ENCODE data around the gene MSRB3. TPM values are rescaled to one million over a fixed set of nuclear protein-coding genes. Genes with fewer than 3 reads are reported as not detected.
"Not testable (repeated sequence)": the region's sequence is repeated elsewhere in the genome, so short reads cannot be mapped to it uniquely, and the experiment has no call there.

Gene MSRB3
- total and polyA plus RNA-seq, 8 donors = 21.7 to 50.5 (median 28.1) TPM

- ATAC-seq = no peak
- intact Hi-C loops (cut with DNase I) = no loop called here
Observed at GRCh38 chr12:65444996-65445395, 166.5 kb downstream of the MSRB3 start.

DNA sequence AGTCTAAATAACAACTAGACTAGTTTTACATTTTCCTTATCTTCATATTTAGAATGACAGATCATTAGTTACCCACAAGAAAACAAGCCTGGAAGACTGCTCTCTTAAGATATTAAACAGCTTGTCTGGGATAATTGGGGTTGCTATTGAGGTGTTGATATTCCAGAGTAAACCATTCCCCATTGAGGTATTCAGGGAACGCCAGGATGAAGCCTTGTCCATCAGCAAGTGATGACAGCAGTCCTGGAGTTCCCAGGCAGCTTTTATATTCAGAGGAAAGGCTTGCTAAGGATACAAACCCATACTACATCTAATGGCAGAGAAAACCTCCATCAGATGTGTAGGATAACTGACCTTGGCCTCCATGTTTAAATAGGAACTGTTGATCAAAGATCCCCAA, 168.4 kb downstream of the MSRB3 start:
- Histone ChIP-seq H3K27ac (no peak overlapping the region), H3K36me3 (no peaks in the 10 kb centered on the region), H3K4me3 (no peak overlapping the region), H3K9me3 (no peaks in the 10 kb centered on the region), H3K27me3 (no peaks in the 10 kb centered on the region), H3K4me1 (peaks cover 0 to 8% of the 10 kb centered on the region in 2 donors)
- intact Hi-C loops (cut with DNase I) = no loop called here
- TF ChIP-seq CTCF (IDR thresholded peaks at IDR 0.05) = no peak
- DNase-seq (no peak), ATAC-seq (no peak)

More at GRCh38 chr12:65444996-65445395, 166.5 kb downstream of the MSRB3 start:
- no peak overlapping the region for H3K27ac ChIP-seq
- no peaks in the 10 kb centered on the region for H3K9me3 ChIP-seq
- no peaks in the 10 kb centered on the region for H3K27me3 ChIP-seq
- peaks cover 0 to 7% of the 10 kb centered on the region in 2 donors for H3K4me1 ChIP-seq
- TF ChIP-seq CTCF (IDR thresholded peaks at IDR 0.05) = no peak
- no peaks in the 10 kb centered on the region for H3K36me3 ChIP-seq
- H3K4me3 ChIP-seq = no peak overlapping the region
- no peak for DNase-seq

DNA sequence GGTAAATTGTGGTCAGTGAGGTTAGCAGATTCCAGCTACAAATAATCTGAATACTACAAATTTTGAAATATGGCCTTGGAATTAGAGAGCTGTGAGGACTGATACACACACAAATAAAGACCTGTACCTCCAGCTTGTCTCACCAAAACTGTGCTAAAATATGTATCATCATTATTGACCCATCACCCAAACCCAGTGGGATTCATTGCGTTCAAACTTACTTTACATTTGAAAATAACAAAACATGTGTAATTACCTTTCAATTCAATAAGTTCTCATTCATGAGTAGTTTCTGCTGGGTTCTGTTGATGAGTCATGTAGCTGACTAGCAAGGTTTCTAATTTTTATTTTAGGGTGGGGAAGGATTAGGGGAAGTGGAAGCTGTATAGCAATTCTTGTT, 170.9 kb downstream of the MSRB3 start:
- intact Hi-C loops (cut with DNase I) = no loop called here
- H3K36me3 ChIP-seq = peaks cover 0 to 10% of the 10 kb centered on the region in 2 donors
- H3K4me3 ChIP-seq = no peak overlapping the region
- no peak for DNase-seq
- H3K27ac ChIP-seq = no peak overlapping the region
- no peak for ATAC-seq
- H3K9me3 ChIP-seq = no peaks in the 10 kb centered on the region
- TF ChIP-seq CTCF (IDR thresholded peaks at IDR 0.05) = no peak
- H3K27me3 ChIP-seq = no peaks in the 10 kb centered on the region
- peaks cover 0 to 8% of the 10 kb centered on the region in 2 donors for H3K4me1 ChIP-seq

DNA sequence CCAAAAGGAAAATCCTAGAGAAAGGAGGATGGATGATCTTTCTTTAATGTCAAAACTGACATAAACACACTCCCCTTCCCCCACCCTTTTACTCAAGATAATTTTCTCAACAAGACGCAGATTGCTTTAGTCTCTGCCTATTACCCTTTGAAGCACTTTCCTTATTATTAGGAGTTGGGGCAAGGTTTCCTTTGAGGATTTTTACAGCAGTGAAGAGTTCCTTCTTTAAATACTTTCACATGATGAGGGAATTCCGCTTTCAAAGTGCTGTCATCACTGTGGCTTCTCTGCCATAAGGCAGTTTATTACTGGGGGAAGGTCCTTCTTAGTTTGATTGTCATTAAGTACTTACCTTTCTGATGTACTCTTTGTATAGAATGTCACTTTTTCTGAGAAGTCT, 172.1 kb downstream of the MSRB3 start:
- no peak for DNase-seq
- ATAC-seq = no peak
- intact Hi-C loops (cut with DNase I) = no loop called here
- Histone ChIP-seq H3K4me1 (peaks cover 0 to 8% of the 10 kb centered on the region in 2 donors), H3K4me3 (no peak overlapping the region), H3K27me3 (no peaks in the 10 kb centered on the region), H3K9me3 (no peaks in the 10 kb centered on the region), H3K27ac (no peak overlapping the region), H3K36me3 (peaks cover 0 to 13% of the 10 kb centered on the region in 2 donors)
- TF ChIP-seq CTCF (IDR thresholded peaks at IDR 0.05) = no peak

DNA sequence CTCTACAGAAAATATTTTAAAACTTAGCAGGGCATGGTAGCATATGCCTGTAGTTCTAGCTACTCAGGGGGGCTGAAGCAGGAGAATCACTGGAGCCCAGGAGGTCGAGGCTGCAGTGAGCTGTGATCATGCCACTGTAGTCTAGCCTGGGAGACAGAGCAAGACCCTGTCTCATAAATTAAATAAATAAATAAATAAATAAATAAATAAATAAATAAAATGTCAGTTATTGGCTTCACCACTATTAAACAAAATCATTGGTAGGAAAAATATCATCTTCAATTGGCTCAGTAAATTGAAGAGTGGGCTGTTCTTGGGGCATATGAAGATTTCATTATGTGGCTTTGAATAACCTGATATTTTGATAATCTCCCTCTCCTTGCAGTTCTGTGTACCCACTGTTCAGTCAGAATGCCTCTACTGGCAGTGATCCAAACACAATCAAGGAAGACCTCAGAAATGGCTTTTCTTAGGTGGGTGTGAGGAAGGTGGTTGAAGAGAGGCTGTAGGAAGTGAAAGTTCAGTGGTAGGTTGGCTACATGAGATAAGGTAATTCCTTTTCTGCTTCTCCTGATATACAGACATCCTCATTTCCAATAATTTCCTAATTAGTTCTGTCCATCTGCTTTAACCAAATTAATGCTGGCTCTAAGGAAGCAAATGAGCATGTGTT, 175.8 kb downstream of the MSRB3 start:
- Histone ChIP-seq H3K27me3 (no peaks in the 10 kb centered on the region), H3K27ac (no peak overlapping the region), H3K4me3 (no peak overlapping the region), H3K9me3 (no peaks in the 10 kb centered on the region), H3K36me3 (peaks cover 0 to 16% of the 10 kb centered on the region in 2 donors), H3K4me1 (peaks cover 0 to 8% of the 10 kb centered on the region in 2 donors)
- no peak for TF ChIP-seq CTCF (IDR thresholded peaks at IDR 0.05)
- ATAC-seq (no peak), DNase-seq (no peak)
- intact Hi-C loops (cut with DNase I) = no loop called here

- H3K9me3 ChIP-seq; H3K4me3 ChIP-seq; ATAC-seq; H3K4me1 ChIP-seq; H3K27ac ChIP-seq; H3K27me3 ChIP-seq; DNase-seq; intact Hi-C loops (cut with DNase I): not testable (repeated sequence)
- H3K36me3 ChIP-seq = peaks cover 0 to 17% of the 10 kb centered on the region in 2 donors
Observed at GRCh38 chr12:65457341-65457740, 178.9 kb downstream of the MSRB3 start.
